ENCODE measurements around the gene SLC7A11.

- TF ChIP-seq CTCF (IDR thresholded peaks at IDR 0.05; ENCODE audit: poor library complexity), result no peak
- TF ChIP-seq EZH2 (IDR thresholded peaks at IDR 0.05; ENCODE audit: borderline replicate concordance), result no peak
- TF ChIP-seq EZH2phosphoT487 (IDR thresholded peaks at IDR 0.05; ENCODE audit: low read depth, severe bottlenecking, unreplicated experiment), result no peak
Observed at GRCh38 chr4:138291431-138291830, 49.3 kb upstream of the SLC7A11 start.
